GM12873 (cell line): ENCODE results near the gene SLC22A12.

Experiments used
- CTCF ChIP-seq: IDR thresholded peaks from 2 replicates; pipeline ENCODE4 v1.5.1; 2012; ENCODE audit warnings: low read depth, mild to moderate bottlenecking, moderate library complexity, low read length, control low read depth; ENCODE audit not compliant: insufficient read depth; ENCODE audit errors: missing control alignments

Gene SLC22A12

DNA sequence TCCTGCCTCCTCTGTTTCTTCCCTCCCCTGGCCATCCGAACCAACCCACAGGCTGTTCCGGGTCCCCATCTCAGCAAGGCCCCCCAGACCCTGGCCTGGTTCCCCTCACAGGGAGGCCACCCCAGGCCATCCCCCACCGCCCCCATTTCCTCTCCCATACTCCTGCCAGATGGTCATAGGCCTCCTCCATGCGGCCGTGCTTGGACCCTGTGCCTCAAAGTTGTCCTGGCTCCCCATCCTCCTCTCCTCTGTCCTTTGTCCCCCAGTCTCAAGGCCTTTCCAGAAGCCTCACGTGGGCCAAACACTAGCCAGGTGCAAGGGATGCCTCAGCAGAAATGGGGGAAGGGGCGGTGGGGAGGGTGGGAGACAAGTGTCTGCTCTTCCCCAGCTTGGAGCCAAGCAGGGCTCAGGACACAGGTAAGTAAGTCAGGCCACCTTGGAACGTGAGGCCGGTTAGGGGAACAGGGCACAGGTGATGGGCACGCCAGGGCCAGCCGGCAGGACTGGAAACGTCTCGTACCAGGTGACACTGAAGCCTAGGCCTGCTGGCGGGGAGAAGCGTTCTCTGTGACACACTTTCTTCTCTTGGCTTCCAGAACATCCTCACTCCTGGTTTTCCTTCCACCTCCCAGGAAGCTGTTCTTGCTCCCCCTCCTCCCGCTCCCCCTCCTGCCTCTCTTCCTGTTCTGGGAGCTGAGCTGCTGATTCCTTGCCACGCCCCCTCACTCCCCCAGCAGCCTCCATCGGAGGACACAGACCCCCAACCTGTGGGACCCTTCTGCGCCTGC is 31.5 kb upstream of the SLC22A12 start:
- no peak for TF ChIP-seq CTCF

DNA sequence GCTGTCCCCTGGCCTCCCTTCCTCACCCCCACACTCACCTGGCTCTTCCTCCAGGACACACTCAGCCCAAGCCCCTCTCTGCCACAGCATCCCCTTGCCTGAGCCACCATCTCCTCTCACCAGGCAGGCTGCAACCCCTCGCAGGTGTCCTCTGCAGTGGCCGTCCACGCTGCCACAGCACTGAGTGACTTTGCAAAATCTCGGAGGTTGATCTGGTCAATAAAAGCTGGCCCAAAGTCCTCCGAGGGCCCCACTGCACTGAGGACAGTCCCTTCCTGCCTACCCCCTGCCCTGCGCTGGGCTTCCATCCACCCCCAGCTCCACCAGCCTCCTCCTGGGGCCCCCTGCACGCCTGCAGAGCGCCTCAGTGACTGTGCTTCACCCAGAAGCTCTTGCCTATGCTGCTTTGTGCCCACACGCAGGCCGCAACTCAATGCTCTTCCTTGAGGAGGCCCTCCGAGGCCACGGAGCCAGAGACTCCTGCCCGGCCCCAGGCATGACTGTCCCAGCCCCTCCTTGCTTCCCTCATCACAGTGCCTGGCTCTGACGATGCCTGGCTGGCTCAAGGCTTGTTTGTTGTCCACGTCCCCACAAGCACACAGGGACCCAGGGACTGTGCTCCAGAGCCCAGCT is 30.8 kb upstream of the SLC22A12 start:
- no peak for TF ChIP-seq CTCF

DNA sequence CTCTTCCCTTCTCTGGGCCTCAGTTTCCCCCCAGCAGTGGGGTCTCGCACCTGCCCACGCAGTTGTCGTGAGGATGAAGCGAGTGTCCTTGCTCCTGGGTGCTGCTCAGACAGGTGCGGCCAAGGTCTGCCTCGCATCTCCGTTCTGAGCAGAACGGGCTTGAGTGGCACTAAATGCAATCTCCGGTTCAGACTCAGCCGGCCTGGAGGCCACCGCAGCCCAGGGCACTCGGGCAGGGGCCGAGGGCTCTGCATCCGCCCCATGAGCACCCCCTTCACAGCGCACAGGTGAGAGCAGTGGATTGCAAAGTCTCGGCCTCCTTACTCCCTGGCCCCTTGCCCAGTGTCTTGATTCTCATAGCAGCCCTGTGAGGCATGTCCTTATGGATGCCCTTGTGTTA is 30.1 kb upstream of the SLC22A12 start:
- no peak for TF ChIP-seq CTCF

- no peak for TF ChIP-seq CTCF
Measured at GRCh38 chr11:64561984-64562722, 28.9 kb upstream of the SLC22A12 start.

DNA sequence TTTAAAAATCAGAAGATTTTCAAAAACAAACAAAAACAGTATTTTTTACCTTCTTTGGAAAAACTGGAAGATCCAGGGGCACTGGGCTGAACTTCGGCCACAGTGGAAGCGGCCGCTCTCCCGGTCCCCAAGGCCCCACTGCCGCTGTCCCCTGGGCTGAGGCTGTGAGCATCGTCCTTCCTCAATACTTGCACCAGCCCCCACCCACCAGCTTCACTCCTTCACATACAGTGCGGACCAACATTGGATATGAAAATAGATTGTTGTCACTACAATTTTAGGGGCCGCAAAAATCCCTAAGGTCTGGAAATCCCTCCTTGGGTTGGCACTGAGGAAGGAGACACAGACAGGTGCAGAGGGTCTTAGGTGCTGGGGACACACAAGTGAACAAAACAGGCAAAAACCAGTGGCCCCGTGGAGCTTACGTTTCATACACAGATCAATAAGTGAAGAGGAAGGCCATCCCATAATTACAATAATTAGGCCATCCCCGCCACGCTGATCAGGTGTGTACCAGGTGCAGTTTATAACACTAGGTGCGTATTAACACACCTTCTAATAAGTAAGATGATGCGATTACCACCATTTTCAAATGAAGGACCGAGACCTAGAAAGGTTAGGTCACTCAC is 28.2 kb upstream of the SLC22A12 start:
- TF ChIP-seq CTCF = no peak

- no peak for TF ChIP-seq CTCF
Measured at GRCh38 chr11:64563966-64564365, 27.1 kb upstream of the SLC22A12 start.

DNA sequence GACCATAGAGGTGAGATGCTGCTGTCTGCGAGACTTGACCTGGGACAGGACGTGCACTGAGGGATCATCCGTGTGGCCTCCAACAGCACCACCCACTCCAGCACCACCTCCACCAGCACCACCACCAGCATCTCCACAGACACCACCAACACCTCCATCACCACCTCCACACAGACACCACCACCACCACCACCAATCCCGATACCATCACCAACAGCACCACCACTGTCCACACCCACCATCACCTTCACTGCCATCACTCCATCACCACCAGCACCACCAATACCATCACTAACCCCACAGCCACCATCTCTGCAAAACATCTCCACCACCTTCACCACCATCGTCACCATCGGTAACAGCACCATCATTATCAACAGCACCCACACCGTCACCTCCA is 26.6 kb upstream of the SLC22A12 start:
- TF ChIP-seq CTCF = no peak
